GM18505 (cell line): ENCODE results near the gene LTB4R2.
"Not testable (repeated sequence)": the region's sequence is repeated elsewhere in the genome, so short reads cannot be mapped to it uniquely, and the experiment has no call there.

Experiments used
- ATAC-seq: cut with Tn5 transposase; IDR thresholded peaks from one replicate; pipeline ENCODE4 v1.9.1; 2021; ENCODE audit not compliant: unreplicated experiment
- POLR2A ChIP-seq: IDR thresholded peaks from 4 replicates; pipeline ENCODE4 v1.6.1; 2011; ENCODE audit warnings: borderline replicate concordance; ENCODE audit not compliant: insufficient read depth, insufficient read length; ENCODE audit errors: extremely low read depth

The LTB4R2 gene

GRCh38 chr14:24315807-24316596 lies 6.1 kb downstream of the LTB4R2 start:
- no peak for ATAC-seq
- no peak for TF ChIP-seq POLR2A

- ATAC-seq = no peak
- TF ChIP-seq POLR2A = no peak
These were observed 6.6 kb downstream of the LTB4R2 start for GRCh38 chr14:24316597-24316950.

- no peak for ATAC-seq
- TF ChIP-seq POLR2A = no peak
These were observed 7.4 kb downstream of the LTB4R2 start for GRCh38 chr14:24317141-24317928.

- TF ChIP-seq POLR2A = no peak
- ATAC-seq = no peak
These were observed 11.5 kb downstream of the LTB4R2 start for GRCh38 chr14:24321212-24321975.

- ATAC-seq = no peak
- no peak for TF ChIP-seq POLR2A
These were observed 12.7 kb downstream of the LTB4R2 start for GRCh38 chr14:24322672-24323071.

- ATAC-seq = no peak
- no peak for TF ChIP-seq POLR2A
These were observed 13.4 kb downstream of the LTB4R2 start for GRCh38 chr14:24323341-24323740.

- ATAC-seq = no peak
- TF ChIP-seq POLR2A = no peak
These were observed 14.1 kb downstream of the LTB4R2 start for GRCh38 chr14:24324024-24324423.

- ATAC-seq = no peak
These were observed 15.1 kb downstream of the LTB4R2 start for GRCh38 chr14:24325041-24325530.

GRCh38 chr14:24325963-24326362 lies 16.0 kb downstream of the LTB4R2 start:
- ATAC-seq = no peak
- no peak for TF ChIP-seq POLR2A

More at GRCh38 chr14:24325041-24325530, 15.1 kb downstream of the LTB4R2 start:
- no peak for TF ChIP-seq POLR2A

GRCh38 chr14:24327303-24327702 lies 17.4 kb downstream of the LTB4R2 start:
- no peak for ATAC-seq
- TF ChIP-seq POLR2A = no peak

- not testable (repeated sequence) for ATAC-seq
These were observed 18.0 kb downstream of the LTB4R2 start for GRCh38 chr14:24327914-24328313.

GRCh38 chr14:24329073-24329663 lies 19.2 kb downstream of the LTB4R2 start:
- TF ChIP-seq POLR2A = no peak
- no peak for ATAC-seq

GRCh38 chr14:24329736-24330135 lies 19.8 kb downstream of the LTB4R2 start:
- no peak for ATAC-seq

GRCh38 chr14:24330973-24331674 lies 21.2 kb downstream of the LTB4R2 start:
- no peak for ATAC-seq
- no peak for TF ChIP-seq POLR2A

More at GRCh38 chr14:24329736-24330135, 19.8 kb downstream of the LTB4R2 start:
- TF ChIP-seq POLR2A = no peak
